ENCODE data around the gene MAP2K7. TPM values are rescaled to one million over a fixed set of nuclear protein-coding genes. Genes with fewer than 3 reads are reported as not detected.
A peak's percentile ranks its signal among the peaks of the same experiment; 100 is the strongest.
"Not testable (repeated sequence)": the region's sequence is repeated elsewhere in the genome, so short reads cannot be mapped to it uniquely, and the experiment has no call there.

The MAP2K7 gene
- total and polyA plus RNA-seq, 2 donors (not counting 1 experiment from before 2014, with no cell fraction given): 7.8 to 10.4 TPM

- peak overlapping the region; percentile 51 for H2AFZ ChIP-seq (ENCODE audit: low read length)
- H3K27me3 ChIP-seq (ENCODE audit: control insufficient read depth, insufficient read depth, low read length): peaks cover 8% of the 10 kb centered on the region
- peak; percentile 48 to 61 for DNase-seq (ENCODE audit: low read depth in 2 of 2)
- H3K79me2 ChIP-seq (ENCODE audit: control insufficient read depth, insufficient read depth, low read length): peaks cover 3% of the 10 kb centered on the region
- peak overlapping the region; percentile 30 for H3K9ac ChIP-seq (ENCODE audit: insufficient read depth, low read length)
- peak overlapping the region; percentile 80 for H3K4me2 ChIP-seq (ENCODE audit: extremely low read depth, insufficient read depth, low read length)
- peak; percentile 67 for TF ChIP-seq EZH2 (IDR thresholded peaks at IDR 0.05; ENCODE audit: low read length, missing control alignments)
- TF ChIP-seq CTCF (conservative IDR thresholded peaks at IDR 0.05 in 1 of 2, IDR thresholded peaks at IDR 0.05 in 1 of 2; ENCODE audit: low read depth in 1 of 2, low read length in 2 of 2): peak; percentile 43 to 65
- no peaks in the 10 kb centered on the region for H3K9me3 ChIP-seq (ENCODE audit: control insufficient read depth, insufficient read depth, low read depth, low read length)
- H3K4me1 ChIP-seq (ENCODE audit: control insufficient read depth, extremely low read depth, insufficient read depth, low read length): peaks cover 23% of the 10 kb centered on the region
- no peaks in the 10 kb centered on the region for H4K20me1 ChIP-seq (ENCODE audit: control insufficient read depth, extremely low read depth, insufficient read depth, low read length)
- H3K27ac ChIP-seq (ENCODE audit: insufficient read depth, low read length): no peak overlapping the region
- peak overlapping the region in 2 of 4 experiments; percentile 34 to 41 for H3K4me3 ChIP-seq (replicated peaks in 1 of 4; ENCODE audit: control extremely low read depth in 1 of 4, insufficient read depth in 1 of 4, low read depth in 3 of 4, low read length in 4 of 4)
- H3K36me3 ChIP-seq (ENCODE audit: control insufficient read depth, insufficient read depth, low read length): peaks cover 9% of the 10 kb centered on the region
Measured at GRCh38 chr19:7917267-7918061, 13.8 kb downstream of the MAP2K7 start.

- not testable (repeated sequence) for H4K20me1 ChIP-seq (ENCODE audit: control insufficient read depth, extremely low read depth, insufficient read depth, low read length); H3K79me2 ChIP-seq (ENCODE audit: control insufficient read depth, insufficient read depth, low read length); H3K9ac ChIP-seq (ENCODE audit: insufficient read depth, low read length); H3K27ac ChIP-seq (ENCODE audit: insufficient read depth, low read length); H3K27me3 ChIP-seq (ENCODE audit: control insufficient read depth, insufficient read depth, low read length); H3K36me3 ChIP-seq (ENCODE audit: control insufficient read depth, insufficient read depth, low read length); H3K9me3 ChIP-seq (ENCODE audit: control insufficient read depth, insufficient read depth, low read depth, low read length); DNase-seq (ENCODE audit: low read depth in 2 of 2)
- Histone ChIP-seq H3K4me3 (replicated peaks in 1 of 4; ENCODE audit: control extremely low read depth in 1 of 4, insufficient read depth in 1 of 4, low read depth in 3 of 4, low read length in 4 of 4) (peak overlapping the region in 2 of 4 experiments; percentile 19 to 41), H3K4me2 (ENCODE audit: extremely low read depth, insufficient read depth, low read length) (peak overlapping the region; percentile 80), H2AFZ (ENCODE audit: low read length) (peak overlapping the region; percentile 51), H3K4me1 (ENCODE audit: control insufficient read depth, extremely low read depth, insufficient read depth, low read length) (peaks cover 23% of the 10 kb centered on the region)
Measured at GRCh38 chr19:7918062-7918614, 14.5 kb downstream of the MAP2K7 start.

GRCh38 chr19:7918615-7919421, 15.1 kb downstream of the MAP2K7 start:
- no peaks in the 10 kb centered on the region for H3K9me3 ChIP-seq (ENCODE audit: control insufficient read depth, insufficient read depth, low read depth, low read length)
- no peak overlapping the region for H2AFZ ChIP-seq (ENCODE audit: low read length)
- peaks cover 3% of the 10 kb centered on the region for H3K79me2 ChIP-seq (ENCODE audit: control insufficient read depth, insufficient read depth, low read length)
- TF ChIP-seq CTCF (conservative IDR thresholded peaks at IDR 0.05 in 1 of 2, IDR thresholded peaks at IDR 0.05 in 1 of 2; ENCODE audit: low read depth in 1 of 2, low read length in 2 of 2) (no peak), EZH2 (IDR thresholded peaks at IDR 0.05; ENCODE audit: low read length, missing control alignments) (no peak)
- no peak overlapping the region for H3K9ac ChIP-seq (ENCODE audit: insufficient read depth, low read length)
- H3K36me3 ChIP-seq (ENCODE audit: control insufficient read depth, insufficient read depth, low read length): peaks cover 9% of the 10 kb centered on the region
- no peak overlapping the region for H3K4me3 ChIP-seq (replicated peaks in 1 of 4; ENCODE audit: control extremely low read depth in 1 of 4, insufficient read depth in 1 of 4, low read depth in 3 of 4, low read length in 4 of 4)
- DNase-seq (ENCODE audit: low read depth in 2 of 2): no peak
- peaks cover 8% of the 10 kb centered on the region for H3K27me3 ChIP-seq (ENCODE audit: control insufficient read depth, insufficient read depth, low read length)
- no peak overlapping the region for H3K4me2 ChIP-seq (ENCODE audit: extremely low read depth, insufficient read depth, low read length)
- no peak overlapping the region for H3K27ac ChIP-seq (ENCODE audit: insufficient read depth, low read length)
- no peaks in the 10 kb centered on the region for H4K20me1 ChIP-seq (ENCODE audit: control insufficient read depth, extremely low read depth, insufficient read depth, low read length)
- H3K4me1 ChIP-seq (ENCODE audit: control insufficient read depth, extremely low read depth, insufficient read depth, low read length): peaks cover 23% of the 10 kb centered on the region

Measured in fibroblast of lung (primary cell).